Measurements from ENCODE around the gene EVX2.

Gene EVX2

GRCh38 chr2:176082824-176083751, 674 bp downstream of the EVX2 start:
- DNase-seq (ENCODE audit: low read depth in 2 of 2) = no peak

- no peak for DNase-seq (ENCODE audit: low read depth in 2 of 2)
These were observed 1.3 kb downstream of the EVX2 start for GRCh38 chr2:176082525-176082823.

GRCh38 chr2:176081837-176082524, 1.8 kb downstream of the EVX2 start:
- no peak for DNase-seq (ENCODE audit: low read depth in 2 of 2)

GRCh38 chr2:176081376-176081836, 2.4 kb downstream of the EVX2 start:
- DNase-seq (ENCODE audit: low read depth in 2 of 2) = no peak

- DNase-seq (ENCODE audit: low read depth in 2 of 2) = no peak
These were observed 3.0 kb downstream of the EVX2 start for GRCh38 chr2:176080540-176081375.

- peak in 1 of 2 donors; percentile 14 for DNase-seq (ENCODE audit: low read depth in 2 of 2)
These were observed 3.8 kb downstream of the EVX2 start for GRCh38 chr2:176079831-176080539.

GRCh38 chr2:176079285-176079830, 4.4 kb downstream of the EVX2 start:
- no peak for DNase-seq (ENCODE audit: low read depth in 2 of 2)

- DNase-seq (ENCODE audit: low read depth in 2 of 2) = no peak
These were observed 5.0 kb downstream of the EVX2 start for GRCh38 chr2:176078541-176079284.

- no peak for DNase-seq (ENCODE audit: low read depth in 2 of 2)
These were observed 7.0 kb downstream of the EVX2 start for GRCh38 chr2:176076796-176077195.

- no peak for DNase-seq (ENCODE audit: low read depth in 2 of 2)
These were observed 7.7 kb downstream of the EVX2 start for GRCh38 chr2:176076063-176076462.

GRCh38 chr2:176075481-176075880, 8.3 kb downstream of the EVX2 start:
- no peak for DNase-seq (ENCODE audit: low read depth in 2 of 2)

GRCh38 chr2:176074919-176075425, 8.8 kb downstream of the EVX2 start:
- no peak for DNase-seq (ENCODE audit: low read depth in 2 of 2)

GRCh38 chr2:176072951-176073904, 10.5 kb downstream of the EVX2 start:
- DNase-seq (ENCODE audit: low read depth in 2 of 2) = no peak

- DNase-seq (ENCODE audit: low read depth in 2 of 2) = no peak
These were observed 11.5 kb downstream of the EVX2 start for GRCh38 chr2:176072292-176072669.

GRCh38 chr2:176071330-176072291, 12.2 kb downstream of the EVX2 start:
- DNase-seq (ENCODE audit: low read depth in 2 of 2) = no peak

GRCh38 chr2:176068419-176068832, 15.3 kb downstream of the EVX2 start:
- no peak for DNase-seq (ENCODE audit: low read depth in 2 of 2)

- no peak for DNase-seq (ENCODE audit: low read depth in 2 of 2)
These were observed 16.0 kb downstream of the EVX2 start for GRCh38 chr2:176067589-176068418.
